Measurements from ENCODE around the gene PIH1D1. TPM values are rescaled to one million over a fixed set of nuclear protein-coding genes. Genes with fewer than 3 reads are reported as not detected.
A peak's percentile ranks its signal among the peaks of the same experiment; 100 is the strongest.

Gene PIH1D1
- total and polyA plus RNA-seq, 10 of the 15 experiments (the other 5 are each of a cell fraction or from before 2014, with no cell fraction given), result 16.1 to 153 (median 106) TPM

DNA sequence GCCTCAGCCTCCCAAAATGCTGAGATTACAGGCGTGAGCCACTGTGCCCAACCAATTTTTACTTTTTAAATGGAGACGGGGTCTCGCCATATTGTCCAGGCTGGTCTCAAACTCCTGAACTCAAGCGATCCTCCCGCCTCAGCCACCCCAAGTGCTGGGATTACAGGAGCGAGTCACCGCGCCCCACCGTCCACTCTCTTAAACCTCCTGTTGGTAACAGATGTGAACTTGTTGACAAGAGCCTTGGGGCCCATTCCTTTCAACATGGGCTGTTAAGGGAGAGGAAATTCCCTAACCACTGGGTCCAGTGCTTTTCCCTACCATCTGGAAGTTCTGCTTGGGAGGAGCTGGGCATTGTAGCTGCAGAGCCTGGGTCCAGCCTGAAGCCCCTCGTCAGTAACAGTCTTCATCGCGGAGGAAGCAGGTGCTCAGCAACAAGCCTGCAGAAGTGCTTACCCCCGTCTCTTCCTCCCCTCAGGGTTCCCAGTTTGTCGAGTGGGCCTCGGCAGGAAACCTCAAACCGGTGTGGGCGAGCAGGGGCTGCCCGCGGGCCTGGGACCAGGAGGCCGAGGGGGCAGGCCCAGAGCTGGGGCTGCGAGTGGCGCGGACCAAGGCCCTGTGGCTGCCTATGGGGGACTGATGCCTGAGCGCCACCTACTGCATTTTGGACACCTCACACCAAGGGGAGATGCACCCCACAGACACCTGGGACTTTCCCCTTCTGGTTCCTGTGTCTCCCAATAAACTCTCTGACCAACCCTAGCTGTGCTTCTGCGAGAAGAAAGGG, 18.4 kb upstream of the PIH1D1 start (continued):
- no peak for TF ChIP-seq SREBF2 (IDR thresholded peaks at IDR 0.05; ENCODE audit: low read length)
- TF ChIP-seq PAX5 (IDR thresholded peaks at IDR 0.05; ENCODE audit: borderline replicate concordance, low read depth, low read length), result peak; percentile 10; the same call in 1 of the 2 replicates
- 0 out of 2 replicates have a peak, but pooled peaks have one; percentile 72 for TF ChIP-seq MTA3 (IDR thresholded peaks at IDR 0.05; ENCODE audit: borderline replicate concordance, low read length)
- no peak for TF ChIP-seq RFX5 (IDR thresholded peaks at IDR 0.05; ENCODE audit: low read depth, low read length)
- peak; percentile 47; the same call in 1 of the 2 replicates for TF ChIP-seq CHD2 (IDR thresholded peaks at IDR 0.05; ENCODE audit: borderline replicate concordance, low read depth, low read length)
- TF ChIP-seq ZSCAN29 (IDR thresholded peaks at IDR 0.05), result no peak
- TF ChIP-seq BRCA1 (IDR thresholded peaks at IDR 0.05; ENCODE audit: low read depth, low read length), result no peak
- TF ChIP-seq DPF2 (IDR thresholded peaks at IDR 0.05), result peak; percentile 84
- TF ChIP-seq CBFB (IDR thresholded peaks at IDR 0.05; ENCODE audit: low read depth), result peak; percentile 64; the same call in 1 of the 2 replicates
- TF ChIP-seq HDGF (IDR thresholded peaks at IDR 0.05), result 0 out of 2 replicates have a peak, but pooled peaks have one; percentile 49
- TF ChIP-seq EGR1 (IDR thresholded peaks at IDR 0.05; ENCODE audit: borderline replicate concordance in 1 of 2, low read depth in 2 of 2, low read length in 2 of 2), result peak in 1 of 2 experiments; percentile 75; a peak in 2 of 3 replicates
- TF ChIP-seq, protein P1, sequence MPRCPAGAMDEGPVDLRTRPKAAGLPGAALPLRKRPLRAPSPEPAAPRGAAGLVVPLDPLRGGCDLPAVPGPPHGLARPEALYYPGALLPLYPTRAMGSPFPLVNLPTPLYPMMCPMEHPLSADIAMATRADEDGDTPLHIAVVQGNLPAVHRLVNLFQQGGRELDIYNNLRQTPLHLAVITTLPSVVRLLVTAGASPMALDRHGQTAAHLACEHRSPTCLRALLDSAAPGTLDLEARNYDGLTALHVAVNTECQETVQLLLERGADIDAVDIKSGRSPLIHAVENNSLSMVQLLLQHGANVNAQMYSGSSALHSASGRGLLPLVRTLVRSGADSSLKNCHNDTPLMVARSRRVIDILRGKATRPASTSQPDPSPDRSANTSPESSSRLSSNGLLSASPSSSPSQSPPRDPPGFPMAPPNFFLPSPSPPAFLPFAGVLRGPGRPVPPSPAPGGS (IDR thresholded peaks at IDR 0.05; ENCODE audit: borderline replicate concordance, insufficient read depth, low read depth, low read length, poor library complexity, severe bottlenecking), result peak; percentile 82
- TF ChIP-seq NFIC (IDR thresholded peaks at IDR 0.05; ENCODE audit: low read depth, low read length), result peak; percentile 26; the same call in 1 of the 2 replicates
- TF ChIP-seq PAX8 (IDR thresholded peaks at IDR 0.05), result no peak
- no peak for TF ChIP-seq ASH2L (IDR thresholded peaks at IDR 0.05; ENCODE audit: borderline replicate concordance, low read depth)
- 0 out of 2 replicates have a peak, but pooled peaks have one; percentile 40 for TF ChIP-seq BCL11A (IDR thresholded peaks at IDR 0.05; ENCODE audit: low read depth, low read length)
- no peak for TF ChIP-seq CBX3 (IDR thresholded peaks at IDR 0.05; ENCODE audit: borderline replicate concordance, low read depth)
- TF ChIP-seq GATAD2B (conservative IDR thresholded peaks at IDR 0.05; ENCODE audit: low read depth), result peak; percentile 90
- no peak for TF ChIP-seq JUND (IDR thresholded peaks at IDR 0.05; ENCODE audit: low read depth, low read length)
- peak; percentile 76; the same call in 1 of the 2 replicates for TF ChIP-seq TBL1XR1 (IDR thresholded peaks at IDR 0.05; ENCODE audit: low read depth, low read length)
- TF ChIP-seq WRNIP1 (IDR thresholded peaks at IDR 0.05; ENCODE audit: borderline replicate concordance, low read depth, low read length), result no peak
